Stimulated activated CD8-positive, alpha-beta memory T cell treated with anti-CD3 and anti-CD28 coated beads, Interleukin-15, amount 100 ng/mL, for 48 hours (primary cell): ENCODE data around the gene AQP7.
"Not testable (repeated sequence)": the region's sequence is repeated elsewhere in the genome, so short reads cannot be mapped to it uniquely, and the experiment has no call there.

Experiments used
- DNase-seq, 2 donors: peaks; one replicate each; pipeline ENCODE4 v3.0.0-alpha.2; 2020; ENCODE audit warnings: low read depth in 2 of 2

Gene AQP7

GRCh38 chr9:33375238-33375840, 27.0 kb downstream of the AQP7 start:
- no peak for DNase-seq

DNA sequence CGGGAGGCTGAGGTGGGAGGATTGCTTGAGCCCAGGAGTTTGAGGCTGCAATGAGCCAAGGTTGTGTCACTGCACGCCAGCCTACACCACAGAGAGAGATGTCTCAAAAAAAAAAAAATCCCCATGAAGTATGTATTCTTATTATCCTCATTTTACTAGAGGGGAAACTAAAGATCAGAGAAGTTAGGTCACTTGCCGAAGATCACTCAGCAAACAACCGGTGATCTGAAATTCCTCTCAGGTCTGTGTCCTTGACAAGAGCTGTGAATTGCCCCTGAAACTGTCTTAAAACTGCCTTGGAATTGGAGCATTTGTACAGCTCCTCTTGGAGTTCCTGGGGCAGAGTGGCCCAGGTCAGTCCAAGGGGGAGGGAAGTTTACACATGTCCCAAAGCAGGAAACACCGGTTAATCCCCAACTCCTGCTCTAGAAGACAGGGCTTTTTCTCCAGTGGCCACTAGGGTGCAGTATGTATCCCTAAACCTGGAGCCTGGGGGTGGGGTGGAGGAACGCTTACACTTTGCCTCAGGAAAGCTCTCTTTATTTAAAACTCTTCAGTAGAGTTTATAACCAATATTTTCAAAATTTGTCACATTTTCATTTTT, 27.6 kb downstream of the AQP7 start:
- DNase-seq = peak; percentile 34 to 43

GRCh38 chr9:33374190-33374589, 28.2 kb downstream of the AQP7 start:
- DNase-seq = no peak

- DNase-seq = no peak
These were observed 29.5 kb downstream of the AQP7 start for GRCh38 chr9:33372900-33373299.

- no peak for DNase-seq
These were observed 35.3 kb downstream of the AQP7 start for GRCh38 chr9:33366979-33367480.

DNA sequence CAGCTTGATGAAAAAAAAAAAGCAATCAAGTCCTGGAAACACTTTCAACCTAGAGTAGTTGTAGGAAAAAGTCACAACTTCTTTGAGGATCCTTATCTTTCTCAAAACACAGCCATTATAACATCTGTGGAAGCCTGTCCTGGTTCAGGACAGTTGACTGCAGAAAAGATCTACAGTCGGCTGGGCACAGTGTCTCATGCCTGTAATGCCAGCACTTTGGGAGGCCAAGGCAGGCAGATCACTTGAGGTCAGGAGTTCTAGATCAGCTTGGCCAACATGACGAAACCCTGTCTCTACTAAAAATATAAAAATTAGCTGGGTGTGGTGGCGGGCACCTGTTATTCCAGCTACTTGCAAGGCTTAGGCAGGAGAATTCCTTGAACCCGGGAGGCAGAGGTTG, 37.6 kb downstream of the AQP7 start:
- not testable (repeated sequence) for DNase-seq

DNA sequence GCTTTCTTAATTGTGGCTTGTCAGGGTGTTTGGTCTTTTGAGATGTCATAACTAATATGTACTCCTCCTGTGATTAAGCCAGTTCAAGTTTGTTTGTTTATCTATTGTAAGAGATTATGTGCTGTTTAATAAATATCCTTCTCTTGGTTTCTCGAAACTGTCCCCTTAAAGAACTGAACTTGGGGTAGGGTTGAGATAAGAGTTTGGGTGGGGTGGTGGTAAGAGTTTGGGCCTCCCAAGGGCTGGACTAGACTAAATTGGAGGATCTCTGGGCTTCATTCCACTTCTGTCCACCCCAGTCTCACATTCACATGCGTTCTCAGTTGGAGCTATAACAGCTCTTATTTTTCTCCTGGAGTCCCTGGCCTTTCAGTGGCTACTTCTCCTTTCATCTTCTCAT, 38.2 kb downstream of the AQP7 start:
- DNase-seq = no peak

- DNase-seq = not testable (repeated sequence)
These were observed 43.7 kb downstream of the AQP7 start for GRCh38 chr9:33358641-33359040.

- no peak for DNase-seq
These were observed 46.4 kb downstream of the AQP7 start for GRCh38 chr9:33355933-33356332.

DNA sequence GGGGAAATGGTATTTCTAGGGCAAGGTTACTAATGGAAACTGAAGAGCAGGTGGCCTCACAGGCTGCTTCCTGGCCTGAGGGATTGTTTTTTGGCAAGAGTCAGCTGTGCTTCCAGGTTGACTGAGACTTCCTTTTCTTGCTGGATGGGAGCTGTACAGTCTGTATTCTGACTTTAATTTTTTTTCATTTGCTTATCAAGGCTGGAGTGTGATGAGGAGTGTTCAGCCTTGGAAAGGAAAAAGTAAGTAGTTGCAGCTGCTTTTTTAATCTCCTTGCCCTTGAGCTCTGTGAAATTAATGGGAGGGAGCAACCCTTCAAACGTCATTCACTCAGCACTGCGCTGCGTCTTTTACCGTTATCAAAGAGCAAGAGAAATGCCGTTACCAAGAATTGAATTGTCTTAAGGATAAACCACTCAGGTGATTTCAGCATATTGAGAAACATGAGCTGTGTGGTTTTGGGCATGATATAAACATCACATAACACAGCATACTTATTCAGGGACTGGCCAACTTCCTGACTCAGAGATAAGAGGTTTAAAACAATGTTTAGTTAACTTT, 47.6 kb downstream of the AQP7 start:
- no peak for DNase-seq

GRCh38 chr9:33351547-33351946, 50.8 kb downstream of the AQP7 start:
- DNase-seq = no peak

DNA sequence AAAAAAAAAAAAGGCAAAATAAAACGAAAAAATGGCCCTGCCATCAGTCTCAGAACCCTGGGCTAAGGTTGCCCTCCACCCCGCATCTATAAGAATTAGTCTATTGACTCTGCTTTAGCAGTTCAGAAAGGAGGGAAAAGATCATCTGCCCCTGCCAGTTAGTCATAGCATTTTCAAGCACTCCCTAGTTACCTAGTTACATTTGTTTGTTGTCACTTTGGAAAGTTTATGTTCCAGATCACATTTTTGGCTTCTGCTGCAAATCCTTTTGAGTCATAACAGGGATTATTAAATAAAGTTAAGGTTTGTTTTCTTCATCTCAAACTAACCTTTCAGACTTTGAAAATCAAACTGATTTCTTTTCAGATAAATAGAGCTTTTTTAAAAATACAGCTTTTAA, 52.1 kb downstream of the AQP7 start:
- no peak for DNase-seq

- no peak for DNase-seq
These were observed 52.6 kb downstream of the AQP7 start for GRCh38 chr9:33349743-33350142.

- no peak for DNase-seq
These were observed 53.4 kb downstream of the AQP7 start for GRCh38 chr9:33348998-33349397.

- DNase-seq = no peak
These were observed 55.8 kb downstream of the AQP7 start for GRCh38 chr9:33346564-33346963.

DNA sequence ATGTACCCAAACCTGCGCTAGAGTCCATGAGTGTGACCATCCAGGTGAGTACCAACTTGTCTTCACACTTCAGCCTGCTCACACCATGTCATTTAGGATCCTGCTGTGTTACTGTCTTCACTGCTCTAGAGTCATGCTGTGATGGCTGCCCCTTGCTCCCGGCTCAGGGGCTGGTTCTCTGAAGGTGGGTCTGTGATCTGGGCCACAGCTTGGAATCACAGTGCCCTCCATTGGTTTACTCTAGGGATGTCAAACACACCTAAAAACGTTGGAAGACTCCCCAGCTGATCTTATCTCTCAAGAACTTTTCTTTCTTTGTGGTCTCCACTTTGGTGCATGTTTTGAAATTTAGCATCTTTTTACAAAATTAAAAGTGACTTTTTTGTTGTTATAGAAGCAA, 58.2 kb downstream of the AQP7 start:
- DNase-seq = no peak

- DNase-seq = no peak
These were observed 61.2 kb downstream of the AQP7 start for GRCh38 chr9:33341182-33341581.

- DNase-seq = no peak
These were observed 62.2 kb downstream of the AQP7 start for GRCh38 chr9:33340186-33340585.
